ENCODE data around the gene DGAT2. TPM values are rescaled to one million over a fixed set of nuclear protein-coding genes. Genes with fewer than 3 reads are reported as not detected.

DGAT2 gene
- total RNA-seq, 2 experiments from 2014 or later = 0.19 to 0.25 TPM

GRCh38 chr11:75721852-75722668 is 46.5 kb upstream of the DGAT2 start:
- ChIA-PET CTCF (interaction anchor here (1.1 kb wide), 1 partner anchor 16 kb away, joined by 3 read pairs; no protein-coding TSS in a partner anchor), POLR2A (no interaction called here)
- no peaks in the 10 kb centered on the region for H3K4me1 Mint-ChIP-seq (ENCODE audit: low read depth)
- H3K4me3 ChIP-seq (ENCODE audit: low read length) = no peak overlapping the region
- DNase-seq (peak in 1 of 14 experiments; percentile 25), ATAC-seq (ENCODE audit: poor library complexity) (no peak)
- H3K27me3 Mint-ChIP-seq = no peaks in the 10 kb centered on the region
- H3K27me3 ChIP-seq (ENCODE audit: control insufficient read depth in 1 of 2, insufficient read depth in 2 of 2, low read length in 2 of 2) = no peaks in the 10 kb centered on the region
- H3K27ac ChIP-seq (ENCODE audit: low read depth in 1 of 2, low read length in 2 of 2) = no peak overlapping the region
- H3K27ac Mint-ChIP-seq = no peak overlapping the region
- H3K36me3 Mint-ChIP-seq (ENCODE audit: low read depth) = no peaks in the 10 kb centered on the region
- intact Hi-C loops (cut with DNase I, micrococcal nuclease) = loop anchor here (2.0 to 10.0 kb wide), 2 partner anchors 143 to 145 kb away; no protein-coding TSS in a partner anchor
- H3K9me3 Mint-ChIP-seq = no peaks in the 10 kb centered on the region
- no peak overlapping the region for H3K4me3 Mint-ChIP-seq
- TF ChIP-seq CTCF (IDR thresholded peaks at IDR 0.05) = no peak
- no peaks in the 10 kb centered on the region for H3K9me3 ChIP-seq (ENCODE audit: control insufficient read depth in 1 of 2, insufficient read depth in 1 of 2, low read length in 2 of 2)
- no peaks in the 10 kb centered on the region for H3K36me3 ChIP-seq (ENCODE audit: insufficient read depth, low read length)
- no peaks in the 10 kb centered on the region for H3K4me1 ChIP-seq (ENCODE audit: insufficient read depth, low read length)

GRCh38 chr11:75722669-75723042 is 45.9 kb upstream of the DGAT2 start:
- H3K4me1 Mint-ChIP-seq (ENCODE audit: low read depth) = no peaks in the 10 kb centered on the region
- no peaks in the 10 kb centered on the region for H3K27me3 Mint-ChIP-seq
- ChIA-PET CTCF (interaction anchor here (1.1 kb wide), 1 partner anchor 16 kb away, joined by 3 read pairs; no protein-coding TSS in a partner anchor), POLR2A (no interaction called here)
- ATAC-seq (ENCODE audit: poor library complexity) = no peak
- no peaks in the 10 kb centered on the region for H3K36me3 Mint-ChIP-seq (ENCODE audit: low read depth)
- H3K9me3 Mint-ChIP-seq = no peaks in the 10 kb centered on the region
- Histone ChIP-seq H3K27me3 (ENCODE audit: control insufficient read depth in 1 of 2, insufficient read depth in 2 of 2, low read length in 2 of 2) (no peaks in the 10 kb centered on the region), H3K9me3 (ENCODE audit: control insufficient read depth in 1 of 2, insufficient read depth in 1 of 2, low read length in 2 of 2) (no peaks in the 10 kb centered on the region), H3K4me1 (ENCODE audit: insufficient read depth, low read length) (no peaks in the 10 kb centered on the region), H3K36me3 (ENCODE audit: insufficient read depth, low read length) (no peaks in the 10 kb centered on the region), H3K27ac (ENCODE audit: low read depth in 1 of 2, low read length in 2 of 2) (no peak overlapping the region), H3K4me3 (ENCODE audit: low read length) (no peak overlapping the region)
- no peak for TF ChIP-seq CTCF (IDR thresholded peaks at IDR 0.05)
- H3K27ac Mint-ChIP-seq = no peak overlapping the region
- intact Hi-C loops (cut with DNase I, micrococcal nuclease) = loop anchor here (2.0 to 10.0 kb wide), 2 partner anchors 142 to 144 kb away; no protein-coding TSS in a partner anchor
- no peak overlapping the region for H3K4me3 Mint-ChIP-seq
- peak in 1 of 14 experiments; percentile 24 for DNase-seq

- Mint-ChIP-seq H3K27me3 (no peaks in the 10 kb centered on the region), H3K27ac (no peak overlapping the region), H3K9me3 (no peaks in the 10 kb centered on the region), H3K4me1 (ENCODE audit: low read depth) (no peaks in the 10 kb centered on the region), H3K4me3 (no peak overlapping the region), H3K36me3 (ENCODE audit: low read depth) (no peaks in the 10 kb centered on the region)
- Histone ChIP-seq H3K9me3 (ENCODE audit: control insufficient read depth in 1 of 2, insufficient read depth in 1 of 2, low read length in 2 of 2) (no peaks in the 10 kb centered on the region), H3K27me3 (ENCODE audit: control insufficient read depth in 1 of 2, insufficient read depth in 2 of 2, low read length in 2 of 2) (no peaks in the 10 kb centered on the region), H3K36me3 (ENCODE audit: insufficient read depth, low read length) (no peaks in the 10 kb centered on the region), H3K4me3 (ENCODE audit: low read length) (no peak overlapping the region), H3K4me1 (ENCODE audit: insufficient read depth, low read length) (no peaks in the 10 kb centered on the region), H3K27ac (ENCODE audit: low read depth in 1 of 2, low read length in 2 of 2) (no peak overlapping the region)
- intact Hi-C loops (cut with DNase I, micrococcal nuclease) = loop anchor here in 1 of 2 experiments (10.0 kb wide), 1 partner anchor 139 kb away; no protein-coding TSS in a partner anchor
- DNase-seq = peak in 1 of 14 experiments; percentile 8
- no peak for ATAC-seq (ENCODE audit: poor library complexity)
- CTCF ChIA-PET = no interaction called here
- POLR2A ChIA-PET = no interaction called here
- no peak for TF ChIP-seq CTCF (IDR thresholded peaks at IDR 0.05)
These were observed 42.8 kb upstream of the DGAT2 start for GRCh38 chr11:75725547-75726320.
